Neural progenitor cell (in vitro differentiated cells): Measurements from ENCODE around the gene MAGOHB. TPM values are rescaled to one million over a fixed set of nuclear protein-coding genes. Genes with fewer than 3 reads are reported as not detected.

Experiments
- DNase-seq: peaks from one replicate; pipeline ENCODE4 v3.0.0-alpha.2; 2016; ENCODE audit warnings: low spot score
- H2AFZ ChIP-seq: fragments of 200-600 bp; sonication (generic); replicated peaks from 2 replicates; pipeline ENCODE4 v1.6.1; 2016; ENCODE audit warnings: antibody characterized with exemption
- H3F3A ChIP-seq: fragments of 200-600 bp; sonication (generic); 2 replicates; pipeline ENCODE4 v1.6.1; 2016; ENCODE audit warnings: antibody characterized with exemption, low read depth
- H3K27ac ChIP-seq: fragments of 200-600 bp; sonication (generic); 2 replicates; pipeline ENCODE4 v1.5.1; 2016; ENCODE audit warnings: mild to moderate bottlenecking
- H3K27me3 ChIP-seq: fragments of 200-600 bp; sonication (generic); 2 replicates; pipeline ENCODE4 v1.6.1; 2016; ENCODE audit warnings: mild to moderate bottlenecking, moderate library complexity
- H3K36me3 ChIP-seq: fragments of 200-600 bp; sonication (generic); 2 replicates; pipeline ENCODE4 v1.5.1; 2016
- H3K4me1 ChIP-seq: fragments of 200-600 bp; sonication (generic); 2 replicates; pipeline ENCODE4 v1.6.1; 2016; ENCODE audit warnings: mixed run types
- H3K4me2 ChIP-seq: fragments of 200-600 bp; sonication (generic); 2 replicates; pipeline ENCODE4 v1.6.1; 2016
- H3K4me3 ChIP-seq: fragments of 200-600 bp; sonication (generic); 2 replicates; pipeline ENCODE4 v1.5.1; 2016
- H3K79me2 ChIP-seq: fragments of 200-600 bp; sonication (generic); 2 replicates; pipeline ENCODE4 v1.6.1; 2016; ENCODE audit warnings: low read depth
- H3K9ac ChIP-seq: fragments of 200-600 bp; sonication (generic); 2 replicates; pipeline ENCODE4 v1.6.1; 2016
- H3K9me3 ChIP-seq: fragments of 200-600 bp; sonication (generic); 2 replicates; pipeline ENCODE4 v1.5.1; 2016; ENCODE audit warnings: low read depth
- H4K20me1 ChIP-seq: fragments of 200-600 bp; sonication (generic); 2 replicates; pipeline ENCODE4 v1.6.1; 2016; ENCODE audit warnings: low read depth
- H3K27ac Mint-ChIP-seq: 3 replicates; pipeline ENCODE4 v1.8.0; 2021; ENCODE audit warnings: mixed read lengths
- H3K27me3 Mint-ChIP-seq: 2 replicates; pipeline ENCODE4 v1.8.0; 2022; ENCODE audit warnings: low read depth, mild to moderate bottlenecking, inconsistent platforms, moderate library complexity, mixed read lengths; ENCODE audit not compliant: insufficient read depth
- H3K36me3 Mint-ChIP-seq: 3 replicates; pipeline ENCODE4 v1.8.0; 2021; ENCODE audit warnings: mixed read lengths
- H3K4me1 Mint-ChIP-seq: 3 replicates; pipeline ENCODE4 v1.8.0; 2021; ENCODE audit warnings: mixed read lengths
- H3K4me3 Mint-ChIP-seq: 3 replicates; pipeline ENCODE4 v1.8.0; 2021; ENCODE audit warnings: mild to moderate bottlenecking, moderate library complexity, mixed read lengths
- H3K9me3 Mint-ChIP-seq: 3 replicates; pipeline ENCODE4 v1.8.0; 2020; ENCODE audit warnings: mixed read lengths
- EZH2 ChIP-seq: fragments of 200-600 bp; sonication (generic); IDR thresholded peaks from 2 replicates; pipeline ENCODE4 v1.6.1; 2017; ENCODE audit warnings: antibody characterized with exemption, mild to moderate bottlenecking, moderate library complexity
- EZH2phosphoT487 ChIP-seq: fragments of 200-600 bp; sonication (generic); IDR thresholded peaks from 2 replicates; pipeline ENCODE4 v1.6.1; 2017; ENCODE audit warnings: antibody characterized with exemption
- total RNA-seq: library from RNA; depleted of rRNA; stranded (reverse); fragments of >200 nt; gene quantifications from 2 replicates; pipeline ENCODE4 v1.2.3, GENCODE V29; 2015; ENCODE audit warnings: low replicate concordance
- TF ChIP-seq, protein P1 (sequence below): fragments of 200-600 bp; sonication (generic); IDR thresholded peaks from 2 replicates; pipeline ENCODE4 v1.5.1; 2017; ENCODE audit warnings: antibody characterized with exemption, mild to moderate bottlenecking

The MAGOHB gene
- total RNA-seq, 1 donor from 2014 or later = 53.5 TPM

DNA sequence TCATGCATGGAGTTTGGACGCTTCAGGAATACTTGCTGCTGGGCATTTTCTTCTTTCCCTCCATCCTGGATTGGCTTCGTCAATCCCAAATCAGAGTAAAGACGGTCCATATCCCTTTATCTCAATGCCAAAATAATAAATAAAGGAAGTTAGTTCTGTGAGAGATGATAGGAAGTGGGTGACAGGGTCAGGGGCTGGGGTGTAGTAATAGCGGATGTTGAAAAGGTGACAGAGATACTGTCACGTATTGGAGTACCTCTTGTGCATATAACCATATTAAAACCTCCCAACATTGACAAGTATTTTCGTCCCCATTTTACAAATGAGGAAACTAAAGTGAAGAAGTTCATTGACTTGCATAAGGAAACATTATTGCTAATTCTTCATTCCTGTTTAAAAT, 12.4 kb downstream of the MAGOHB start:
- Mint-ChIP-seq H3K27ac (no peak overlapping the region), H3K36me3 (peaks cover 7% of the 10 kb centered on the region), H3K4me1 (no peaks in the 10 kb centered on the region), H3K9me3 (no peaks in the 10 kb centered on the region), H3K4me3 (no peak overlapping the region), H3K27me3 (no peaks in the 10 kb centered on the region)
- H3K4me3 ChIP-seq = no peak overlapping the region
- H3K36me3 ChIP-seq = peaks cover 13% of the 10 kb centered on the region
- no peaks in the 10 kb centered on the region for H3K9me3 ChIP-seq
- no peaks in the 10 kb centered on the region for H3K79me2 ChIP-seq
- no peaks in the 10 kb centered on the region for H3K27me3 ChIP-seq
- no peak overlapping the region for H3K27ac ChIP-seq
- no peak overlapping the region for H2AFZ ChIP-seq
- H4K20me1 ChIP-seq = no peaks in the 10 kb centered on the region
- H3F3A ChIP-seq = no peaks in the 10 kb centered on the region
- no peak for DNase-seq
- no peak overlapping the region for H3K4me2 ChIP-seq
- no peak overlapping the region for H3K9ac ChIP-seq
- TF ChIP-seq EZH2phosphoT487 (no peak), EZH2 (no peak)
- TF ChIP-seq, protein P1, sequence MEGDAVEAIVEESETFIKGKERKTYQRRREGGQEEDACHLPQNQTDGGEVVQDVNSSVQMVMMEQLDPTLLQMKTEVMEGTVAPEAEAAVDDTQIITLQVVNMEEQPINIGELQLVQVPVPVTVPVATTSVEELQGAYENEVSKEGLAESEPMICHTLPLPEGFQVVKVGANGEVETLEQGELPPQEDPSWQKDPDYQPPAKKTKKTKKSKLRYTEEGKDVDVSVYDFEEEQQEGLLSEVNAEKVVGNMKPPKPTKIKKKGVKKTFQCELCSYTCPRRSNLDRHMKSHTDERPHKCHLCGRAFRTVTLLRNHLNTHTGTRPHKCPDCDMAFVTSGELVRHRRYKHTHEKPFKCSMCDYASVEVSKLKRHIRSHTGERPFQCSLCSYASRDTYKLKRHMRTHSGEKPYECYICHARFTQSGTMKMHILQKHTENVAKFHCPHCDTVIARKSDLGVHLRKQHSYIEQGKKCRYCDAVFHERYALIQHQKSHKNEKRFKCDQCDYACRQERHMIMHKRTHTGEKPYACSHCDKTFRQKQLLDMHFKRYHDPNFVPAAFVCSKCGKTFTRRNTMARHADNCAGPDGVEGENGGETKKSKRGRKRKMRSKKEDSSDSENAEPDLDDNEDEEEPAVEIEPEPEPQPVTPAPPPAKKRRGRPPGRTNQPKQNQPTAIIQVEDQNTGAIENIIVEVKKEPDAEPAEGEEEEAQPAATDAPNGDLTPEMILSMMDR = no peak
- no peaks in the 10 kb centered on the region for H3K4me1 ChIP-seq

DNA sequence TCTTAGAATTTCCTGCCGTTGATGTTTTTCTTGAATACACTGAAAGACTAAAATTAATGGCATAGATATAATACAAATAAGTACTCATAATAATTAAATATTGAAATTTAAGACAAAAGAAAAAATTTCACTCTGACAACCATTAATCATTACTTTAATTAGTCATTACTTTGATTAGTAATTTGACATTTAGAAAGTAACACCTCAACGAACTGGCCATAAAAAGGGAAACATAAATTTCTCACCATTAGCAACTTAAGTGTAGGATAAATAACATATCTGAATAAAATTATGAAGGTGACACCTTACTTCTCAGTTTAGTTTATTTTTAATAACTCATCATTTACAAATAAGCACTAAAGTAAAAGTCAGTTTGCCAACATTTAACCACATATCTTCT, 17.5 kb downstream of the MAGOHB start:
- Mint-ChIP-seq H3K27ac (no peak overlapping the region), H3K4me1 (no peaks in the 10 kb centered on the region), H3K9me3 (no peaks in the 10 kb centered on the region), H3K36me3 (no peaks in the 10 kb centered on the region), H3K27me3 (no peaks in the 10 kb centered on the region), H3K4me3 (no peak overlapping the region)
- DNase-seq = no peak
- Histone ChIP-seq H4K20me1 (no peaks in the 10 kb centered on the region), H3K9me3 (no peaks in the 10 kb centered on the region), H3K27me3 (no peaks in the 10 kb centered on the region), H3F3A (no peaks in the 10 kb centered on the region), H3K4me3 (no peak overlapping the region), H3K4me1 (no peaks in the 10 kb centered on the region), H3K36me3 (no peaks in the 10 kb centered on the region), H3K79me2 (no peaks in the 10 kb centered on the region), H3K27ac (no peak overlapping the region), H3K9ac (no peak overlapping the region), H2AFZ (no peak overlapping the region), H3K4me2 (no peak overlapping the region)
- TF ChIP-seq EZH2 = no peak
- TF ChIP-seq, protein P1 = no peak
- TF ChIP-seq EZH2phosphoT487 = no peak

DNA sequence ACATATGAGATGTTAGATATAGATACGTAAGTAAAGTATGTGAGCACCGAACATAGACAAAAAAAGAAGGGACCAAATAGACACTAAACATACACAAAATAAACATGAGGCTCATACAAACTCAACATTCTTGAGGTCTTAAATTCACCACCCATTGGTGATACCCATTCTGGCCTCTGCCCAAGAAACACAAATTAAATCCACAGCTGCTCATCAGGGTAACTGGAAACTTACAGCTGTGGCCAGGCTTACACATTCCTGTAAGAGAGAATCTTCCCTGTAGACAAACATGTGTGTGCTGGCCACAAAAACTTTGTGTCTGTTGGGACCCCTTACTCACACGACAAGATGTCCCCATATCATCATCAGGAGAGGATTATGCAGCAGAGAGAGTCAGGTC, 22.4 kb downstream of the MAGOHB start:
- Mint-ChIP-seq H3K27me3 (no peaks in the 10 kb centered on the region), H3K4me1 (no peaks in the 10 kb centered on the region), H3K36me3 (no peaks in the 10 kb centered on the region), H3K27ac (no peak overlapping the region), H3K4me3 (no peak overlapping the region), H3K9me3 (no peaks in the 10 kb centered on the region)
- no peak for DNase-seq
- H3F3A ChIP-seq = no peaks in the 10 kb centered on the region
- no peak overlapping the region for H3K4me3 ChIP-seq
- peaks cover 3% of the 10 kb centered on the region for H3K36me3 ChIP-seq
- no peaks in the 10 kb centered on the region for H3K4me1 ChIP-seq
- no peak overlapping the region for H3K27ac ChIP-seq
- TF ChIP-seq EZH2 = no peak
- TF ChIP-seq, protein P1 = no peak
- TF ChIP-seq EZH2phosphoT487 = no peak
- H3K79me2 ChIP-seq = no peaks in the 10 kb centered on the region
- H4K20me1 ChIP-seq = no peaks in the 10 kb centered on the region
- H2AFZ ChIP-seq = no peak overlapping the region
- no peaks in the 10 kb centered on the region for H3K9me3 ChIP-seq
- H3K27me3 ChIP-seq = no peaks in the 10 kb centered on the region
- no peak overlapping the region for H3K9ac ChIP-seq
- H3K4me2 ChIP-seq = no peak overlapping the region

DNA sequence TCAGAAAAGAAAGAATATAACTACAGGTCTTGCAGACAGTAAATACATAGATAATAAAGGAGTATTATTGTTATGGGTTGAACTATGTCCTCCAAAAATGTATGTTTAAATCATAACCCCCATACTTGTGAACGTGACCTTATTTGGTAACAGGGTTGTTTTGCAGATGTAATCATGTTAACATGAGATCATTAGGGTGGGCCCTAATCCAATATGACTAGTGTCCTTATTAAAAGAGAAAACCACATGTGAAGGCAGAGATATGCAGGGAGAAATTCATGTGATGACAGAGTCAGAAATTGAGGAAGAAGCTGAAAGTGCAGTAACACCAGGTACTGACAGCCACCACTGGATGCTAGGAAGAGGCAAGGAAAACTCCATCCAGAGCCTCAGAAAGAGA, 29.0 kb downstream of the MAGOHB start:
- no peak overlapping the region for H3K9ac ChIP-seq
- no peaks in the 10 kb centered on the region for H4K20me1 ChIP-seq
- H3K4me3 ChIP-seq = no peak overlapping the region
- Mint-ChIP-seq H3K4me1 (no peaks in the 10 kb centered on the region), H3K4me3 (no peak overlapping the region), H3K36me3 (peaks cover 16% of the 10 kb centered on the region), H3K27ac (no peak overlapping the region), H3K9me3 (peaks cover 4% of the 10 kb centered on the region), H3K27me3 (no peaks in the 10 kb centered on the region)
- H3K27me3 ChIP-seq = no peaks in the 10 kb centered on the region
- H3F3A ChIP-seq = no peaks in the 10 kb centered on the region
- H3K36me3 ChIP-seq = peaks cover 3% of the 10 kb centered on the region
- H3K4me2 ChIP-seq = no peak overlapping the region
- TF ChIP-seq, protein P1 = no peak
- TF ChIP-seq EZH2 = no peak
- no peak for TF ChIP-seq EZH2phosphoT487
- no peaks in the 10 kb centered on the region for H3K9me3 ChIP-seq
- DNase-seq = no peak
- no peak overlapping the region for H2AFZ ChIP-seq
- H3K4me1 ChIP-seq = no peaks in the 10 kb centered on the region
- no peaks in the 10 kb centered on the region for H3K79me2 ChIP-seq
- H3K27ac ChIP-seq = no peak overlapping the region
